DOHH2 (cell line): Measurements from ENCODE around the gene DYNLT5.

Experiments used
- CTCF ChIP-seq: fragments of 200-600 bp; sonication (generic); IDR thresholded peaks from one replicate; pipeline ENCODE4 v1.5.1; 2014; ENCODE audit warnings: antibody characterized with exemption, mild to moderate bottlenecking, low read depth, low read length; ENCODE audit not compliant: poor library complexity, severe bottlenecking
- EZH2phosphoT487 ChIP-seq: fragments of 200-600 bp; sonication (generic); IDR thresholded peaks from 2 replicates; pipeline ENCODE4 v1.6.1; 2017; ENCODE audit warnings: borderline replicate concordance, mild to moderate bottlenecking, antibody characterized with exemption, low read length, moderate library complexity, mixed read lengths

GRCh38 chr1:66732407-66733166, 19.7 kb upstream of the DYNLT5 start:
- no peak for TF ChIP-seq CTCF
- TF ChIP-seq EZH2phosphoT487 = no peak
